ENCODE measurements around the gene CENPO.

DNA sequence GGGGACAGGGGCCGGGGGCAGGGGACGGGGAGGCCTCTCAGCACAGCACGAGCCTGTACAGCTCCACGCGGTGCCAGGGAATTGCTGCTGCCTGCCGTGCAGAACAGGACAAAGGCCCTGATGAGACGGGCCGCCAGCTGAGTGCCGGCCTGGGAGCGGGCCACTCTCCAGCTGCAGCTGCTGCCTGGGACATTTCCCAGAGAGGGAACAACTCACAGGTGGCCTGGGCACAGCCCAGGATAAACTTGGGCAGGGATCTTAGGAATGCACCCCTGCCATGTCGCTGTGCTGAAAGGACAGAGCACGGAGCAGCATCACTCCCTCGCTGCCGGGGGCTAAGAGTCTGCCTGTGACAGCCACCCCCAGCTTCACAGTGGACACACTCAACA, 38.8 kb downstream of the CENPO start:
- no peak for TF ChIP-seq EZH2 (IDR thresholded peaks at IDR 0.05; ENCODE audit: insufficient read depth, low read length)
- TF ChIP-seq, protein P1, sequence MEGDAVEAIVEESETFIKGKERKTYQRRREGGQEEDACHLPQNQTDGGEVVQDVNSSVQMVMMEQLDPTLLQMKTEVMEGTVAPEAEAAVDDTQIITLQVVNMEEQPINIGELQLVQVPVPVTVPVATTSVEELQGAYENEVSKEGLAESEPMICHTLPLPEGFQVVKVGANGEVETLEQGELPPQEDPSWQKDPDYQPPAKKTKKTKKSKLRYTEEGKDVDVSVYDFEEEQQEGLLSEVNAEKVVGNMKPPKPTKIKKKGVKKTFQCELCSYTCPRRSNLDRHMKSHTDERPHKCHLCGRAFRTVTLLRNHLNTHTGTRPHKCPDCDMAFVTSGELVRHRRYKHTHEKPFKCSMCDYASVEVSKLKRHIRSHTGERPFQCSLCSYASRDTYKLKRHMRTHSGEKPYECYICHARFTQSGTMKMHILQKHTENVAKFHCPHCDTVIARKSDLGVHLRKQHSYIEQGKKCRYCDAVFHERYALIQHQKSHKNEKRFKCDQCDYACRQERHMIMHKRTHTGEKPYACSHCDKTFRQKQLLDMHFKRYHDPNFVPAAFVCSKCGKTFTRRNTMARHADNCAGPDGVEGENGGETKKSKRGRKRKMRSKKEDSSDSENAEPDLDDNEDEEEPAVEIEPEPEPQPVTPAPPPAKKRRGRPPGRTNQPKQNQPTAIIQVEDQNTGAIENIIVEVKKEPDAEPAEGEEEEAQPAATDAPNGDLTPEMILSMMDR (IDR thresholded peaks at IDR 0.05; ENCODE audit: insufficient read depth, low read depth, low read length) = no peak
